ENCODE data around the gene COA4.
"Not testable (repeated sequence)": the region's sequence is repeated elsewhere in the genome, so short reads cannot be mapped to it uniquely, and the experiment has no call there.

Gene COA4

GRCh38 chr11:73889019-73889418, 12.4 kb upstream of the COA4 start:
- peaks cover 26% of the 10 kb centered on the region for H3K36me3 ChIP-seq
- no peak for TF ChIP-seq CTCF (IDR thresholded peaks at IDR 0.05; ENCODE audit: low read depth, low read length)
- H3K27ac ChIP-seq, result no peak overlapping the region
- no peak overlapping the region for H3K4me3 ChIP-seq (ENCODE audit: low read depth, low read length)
- no peak for DNase-seq
- no peaks in the 10 kb centered on the region for H3K9me3 ChIP-seq (ENCODE audit: severe bottlenecking)
- no peaks in the 10 kb centered on the region for H3K27me3 ChIP-seq (ENCODE audit: insufficient read depth, low read depth, severe bottlenecking)

- H3K9me3 ChIP-seq (ENCODE audit: severe bottlenecking), result no peaks in the 10 kb centered on the region
- TF ChIP-seq CTCF (IDR thresholded peaks at IDR 0.05; ENCODE audit: low read depth, low read length), result no peak
- H3K36me3 ChIP-seq, result peaks cover 25% of the 10 kb centered on the region
Observed at GRCh38 chr11:73888244-73888643, 11.6 kb upstream of the COA4 start.

GRCh38 chr11:73883856-73884255, 7.2 kb upstream of the COA4 start:
- TF ChIP-seq CTCF (IDR thresholded peaks at IDR 0.05; ENCODE audit: low read depth, low read length), result no peak
- no peak overlapping the region for H3K4me3 ChIP-seq (ENCODE audit: low read depth, low read length)
- H3K36me3 ChIP-seq, result peaks cover 12% of the 10 kb centered on the region
- H3K27me3 ChIP-seq (ENCODE audit: insufficient read depth, low read depth, severe bottlenecking), result no peaks in the 10 kb centered on the region
- no peak for DNase-seq
- H3K27ac ChIP-seq, result no peak overlapping the region
- no peaks in the 10 kb centered on the region for H3K9me3 ChIP-seq (ENCODE audit: severe bottlenecking)

More at GRCh38 chr11:73888244-73888643, 11.6 kb upstream of the COA4 start:
- DNase-seq, result no peak
- Histone ChIP-seq H3K27ac (no peak overlapping the region), H3K4me3 (ENCODE audit: low read depth, low read length) (no peak overlapping the region), H3K27me3 (ENCODE audit: insufficient read depth, low read depth, severe bottlenecking) (no peaks in the 10 kb centered on the region)

- not testable (repeated sequence) for H3K36me3 ChIP-seq; H3K27me3 ChIP-seq (ENCODE audit: insufficient read depth, low read depth, severe bottlenecking); H3K9me3 ChIP-seq (ENCODE audit: severe bottlenecking); DNase-seq; H3K27ac ChIP-seq; H3K4me3 ChIP-seq (ENCODE audit: low read depth, low read length)
Observed at GRCh38 chr11:73880449-73880848, 3.8 kb upstream of the COA4 start.

GRCh38 chr11:73878771-73879170, 2.1 kb upstream of the COA4 start:
- no peak for TF ChIP-seq CTCF (IDR thresholded peaks at IDR 0.05; ENCODE audit: low read depth, low read length)
- no peaks in the 10 kb centered on the region for H3K27me3 ChIP-seq (ENCODE audit: insufficient read depth, low read depth, severe bottlenecking)
- DNase-seq, result no peak
- no peak overlapping the region for H3K27ac ChIP-seq
- peaks cover 11% of the 10 kb centered on the region for H3K36me3 ChIP-seq
- H3K9me3 ChIP-seq (ENCODE audit: severe bottlenecking), result no peaks in the 10 kb centered on the region
- no peak overlapping the region for H3K4me3 ChIP-seq (ENCODE audit: low read depth, low read length)

- Histone ChIP-seq H3K27me3 (ENCODE audit: insufficient read depth, low read depth, severe bottlenecking) (no peaks in the 10 kb centered on the region), H3K9me3 (ENCODE audit: severe bottlenecking) (no peaks in the 10 kb centered on the region), H3K36me3 (peaks cover 33% of the 10 kb centered on the region), H3K4me3 (ENCODE audit: low read depth, low read length) (peak overlapping the region; percentile 68), H3K27ac (peak overlapping the region; percentile 88)
- DNase-seq, result no peak
- no peak for TF ChIP-seq CTCF (IDR thresholded peaks at IDR 0.05; ENCODE audit: low read depth, low read length)
Observed at GRCh38 chr11:73875840-73876239, 806 bp downstream of the COA4 start.
